Astrocyte (in vitro differentiated cells and primary cell): Measurements from ENCODE around the gene MIXL1. TPM values are rescaled to one million over a fixed set of nuclear protein-coding genes. Genes with fewer than 3 reads are reported as not detected.

ENCODE experiments used
- DNase-seq: peaks from one replicate; pipeline ENCODE4 v3.0.0-alpha.2; 2010; ENCODE audit warnings: low read depth
- FAIRE-seq: peaks from 2 replicates; lab custom pipeline; 2011; peaks lifted over from hg19 to GRCh38; lab: Jason Lieb, UNC
- H2AFZ ChIP-seq: 2 replicates; pipeline ENCODE4 v1.6.0; 2012; ENCODE audit warnings: low read depth, low read length, inconsistent platforms
- H3K27ac ChIP-seq: 2 replicates; pipeline ENCODE4 v1.5.1; 2011; ENCODE audit warnings: low read depth, low read length, inconsistent platforms
- H3K27me3 ChIP-seq: 2 replicates; pipeline ENCODE4 v1.6.0; 2011; ENCODE audit warnings: low read length, inconsistent platforms; ENCODE audit not compliant: insufficient read depth
- H3K36me3 ChIP-seq: 2 replicates; pipeline ENCODE4 v1.5.1; 2011; ENCODE audit warnings: low read length, inconsistent platforms; ENCODE audit not compliant: insufficient read depth
- H3K4me1 ChIP-seq: 2 replicates; pipeline ENCODE4 v1.5.1; 2011; ENCODE audit warnings: low read length, inconsistent platforms; ENCODE audit not compliant: insufficient read depth
- H3K4me2 ChIP-seq: 2 replicates; pipeline ENCODE4 v1.6.0; 2012; ENCODE audit warnings: low read length, inconsistent platforms
- H3K4me3 ChIP-seq: 2 replicates; pipeline ENCODE4 v1.5.1; 2011; ENCODE audit warnings: low read depth, mild to moderate bottlenecking, low read length, inconsistent platforms; ENCODE audit not compliant: insufficient read depth
- H3K79me2 ChIP-seq: 2 replicates; pipeline ENCODE4 v1.6.0; 2012; ENCODE audit warnings: mild to moderate bottlenecking, low read length, inconsistent platforms; ENCODE audit not compliant: insufficient read depth
- H3K9ac ChIP-seq: 2 replicates; pipeline ENCODE4 v1.6.0; 2012; ENCODE audit warnings: mild to moderate bottlenecking, low read length, inconsistent platforms
- H3K9me3 ChIP-seq: 2 replicates; pipeline ENCODE4 v1.5.1; 2012; ENCODE audit warnings: low read depth, mild to moderate bottlenecking, low read length, inconsistent platforms; ENCODE audit not compliant: insufficient read depth
- H4K20me1 ChIP-seq: 2 replicates; pipeline ENCODE4 v1.6.0; 2012; ENCODE audit warnings: low read length, inconsistent platforms; ENCODE audit not compliant: insufficient read depth
- H3K27ac Mint-ChIP-seq: one replicate; pipeline ENCODE4 v1.8.0; 2021; ENCODE audit warnings: mild to moderate bottlenecking, mixed read lengths; ENCODE audit not compliant: unreplicated experiment
- H3K27me3 Mint-ChIP-seq: one replicate; pipeline ENCODE4 v1.8.0; 2021; ENCODE audit warnings: low read depth, mixed read lengths; ENCODE audit not compliant: unreplicated experiment
- H3K36me3 Mint-ChIP-seq: one replicate; pipeline ENCODE4 v1.8.0; 2021; ENCODE audit warnings: low read depth, mixed read lengths; ENCODE audit not compliant: unreplicated experiment
- H3K4me1 Mint-ChIP-seq: one replicate; pipeline ENCODE4 v1.8.0; 2021; ENCODE audit warnings: low read depth, mixed read lengths; ENCODE audit not compliant: unreplicated experiment
- H3K4me3 Mint-ChIP-seq: one replicate; pipeline ENCODE4 v1.8.0; 2021; ENCODE audit warnings: mild to moderate bottlenecking, moderate library complexity, mixed read lengths; ENCODE audit not compliant: unreplicated experiment
- H3K9me3 Mint-ChIP-seq: one replicate; pipeline ENCODE4 v1.8.0; 2021; ENCODE audit warnings: mild to moderate bottlenecking, mixed read lengths; ENCODE audit not compliant: unreplicated experiment
- CTCF ChIP-seq: IDR thresholded peaks from 2 replicates; pipeline ENCODE4 v1.5.1; 2011; ENCODE audit warnings: low read depth, mild to moderate bottlenecking, inconsistent platforms, low read length, moderate library complexity; ENCODE audit not compliant: insufficient read depth
- EZH2 ChIP-seq: IDR thresholded peaks from 2 replicates; pipeline ENCODE4 v1.6.1; 2012; ENCODE audit warnings: mild to moderate bottlenecking, low read length, inconsistent platforms; ENCODE audit not compliant: insufficient read depth
- total RNA-seq: library from RNA; stranded (reverse); gene quantifications from 2 replicates; pipeline ENCODE4 v1.2.1, GENCODE V29; 2021

Gene MIXL1
- total RNA-seq, 1 donor from 2014 or later: 0.16 TPM

DNA sequence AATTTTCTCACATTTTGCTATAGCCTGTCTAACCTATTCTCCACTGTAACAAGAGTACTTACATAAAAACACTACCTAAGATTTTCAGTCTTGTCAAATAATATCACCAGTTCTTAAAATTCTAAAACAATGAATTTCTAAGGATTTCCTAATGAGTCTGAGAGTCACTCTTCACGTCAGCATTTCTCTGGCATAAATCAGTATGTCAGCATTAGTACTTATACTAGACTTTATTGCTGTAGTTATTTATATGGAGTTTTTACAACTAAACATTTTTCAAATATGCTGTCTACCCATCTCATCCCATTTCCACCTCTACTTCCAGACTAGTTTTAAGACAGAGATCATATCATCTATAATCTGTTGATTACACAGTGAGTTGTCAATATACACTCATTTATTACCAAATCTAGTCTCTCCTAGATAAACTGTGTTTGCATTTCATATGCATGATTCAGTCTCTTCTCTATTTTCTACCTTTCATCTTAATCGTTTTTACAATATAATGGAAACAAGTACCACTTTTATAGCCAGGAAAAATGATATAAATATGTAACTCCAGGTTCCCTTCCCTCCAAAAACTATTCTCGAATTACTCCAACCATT is 52.7 kb downstream of the MIXL1 start:
- no peaks in the 10 kb centered on the region for H3K27me3 ChIP-seq
- Mint-ChIP-seq H3K36me3 (no peaks in the 10 kb centered on the region), H3K9me3 (no peaks in the 10 kb centered on the region), H3K27me3 (no peaks in the 10 kb centered on the region), H3K27ac (no peak overlapping the region), H3K4me3 (no peak overlapping the region), H3K4me1 (peaks cover 6% of the 10 kb centered on the region)
- no peaks in the 10 kb centered on the region for H3K4me1 ChIP-seq
- no peak overlapping the region for H3K4me2 ChIP-seq
- H3K4me3 ChIP-seq: no peak overlapping the region
- no peaks in the 10 kb centered on the region for H4K20me1 ChIP-seq
- H3K27ac ChIP-seq: no peak overlapping the region
- no peaks in the 10 kb centered on the region for H3K9me3 ChIP-seq
- H2AFZ ChIP-seq: no peak overlapping the region
- FAIRE-seq (no peak), DNase-seq (no peak)
- TF ChIP-seq CTCF (no peak), EZH2 (no peak)
- no peak overlapping the region for H3K9ac ChIP-seq
- H3K79me2 ChIP-seq: no peaks in the 10 kb centered on the region
- no peaks in the 10 kb centered on the region for H3K36me3 ChIP-seq

Other genes with a start within 250 kb of the MIXL1 start
- 25.3 and 26.1 TPM in 2 replicates for gene SDE2, start 224.3 kb upstream of the MIXL1 start, total RNA-seq
- gene H3-3A, start 160.9 kb upstream of the MIXL1 start, total RNA-seq: 340 and 375 TPM in 2 replicates
- gene ACBD3, start 36.9 kb upstream of the MIXL1 start, total RNA-seq: 66.7 and 69.4 TPM in 2 replicates
- gene LIN9, start 85.5 kb downstream of the MIXL1 start, total RNA-seq: 2.5 and 4.0 TPM in 2 replicates
- 49.8 and 57.8 TPM in 2 replicates for gene PARP1, start 184.4 kb downstream of the MIXL1 start, total RNA-seq